ENCODE measurements around the gene RGP1. TPM values are rescaled to one million over a fixed set of nuclear protein-coding genes. Genes with fewer than 3 reads are reported as not detected.

RGP1 gene
- total and polyA plus RNA-seq, 3 donors from 2014 or later, result 21.1 to 23.9 (median 21.4) TPM

DNA sequence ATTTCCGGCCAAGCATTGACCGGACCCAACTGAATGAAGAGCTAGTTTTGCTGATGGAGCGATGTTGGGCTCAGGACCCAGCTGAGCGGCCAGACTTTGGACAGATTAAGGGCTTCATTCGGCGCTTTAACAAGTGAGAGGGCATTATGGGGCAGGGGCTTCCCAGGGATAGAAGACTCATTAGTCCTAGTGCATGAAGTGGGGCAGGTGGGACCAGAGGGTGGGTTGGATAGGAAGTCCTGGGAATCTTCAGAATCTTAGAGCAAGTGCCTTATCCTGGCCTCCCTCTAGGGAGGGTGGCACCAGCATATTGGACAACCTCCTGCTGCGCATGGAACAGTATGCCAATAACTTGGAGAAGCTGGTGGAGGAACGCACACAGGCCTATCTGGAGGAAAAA is 57.0 kb downstream of the RGP1 start:
- H3K36me3 ChIP-seq (ENCODE audit: low read depth, missing control alignments), result no peaks in the 10 kb centered on the region

More for the DNA sequence above, 57.0 kb downstream of the RGP1 start:
- Histone ChIP-seq H3K27me3 (no peaks in the 10 kb centered on the region), H3K4me3 (no peak overlapping the region), H3K9me3 (no peaks in the 10 kb centered on the region), H3K4me1 (peaks cover under 1% of the 10 kb centered on the region), H3K27ac (no peak overlapping the region)
- DNase-seq, result no peak
- WGBS, 2 donors, result 94 to 98% methylated on average over 8 of the region's 8 CpGs
- intact Hi-C loops (cut with DNase I; ENCODE audit: low total_unique reads), result no loop called here
- TF ChIP-seq POLR2A (IDR thresholded peaks at IDR 0.05), result no peak
- TF ChIP-seq, protein P1, sequence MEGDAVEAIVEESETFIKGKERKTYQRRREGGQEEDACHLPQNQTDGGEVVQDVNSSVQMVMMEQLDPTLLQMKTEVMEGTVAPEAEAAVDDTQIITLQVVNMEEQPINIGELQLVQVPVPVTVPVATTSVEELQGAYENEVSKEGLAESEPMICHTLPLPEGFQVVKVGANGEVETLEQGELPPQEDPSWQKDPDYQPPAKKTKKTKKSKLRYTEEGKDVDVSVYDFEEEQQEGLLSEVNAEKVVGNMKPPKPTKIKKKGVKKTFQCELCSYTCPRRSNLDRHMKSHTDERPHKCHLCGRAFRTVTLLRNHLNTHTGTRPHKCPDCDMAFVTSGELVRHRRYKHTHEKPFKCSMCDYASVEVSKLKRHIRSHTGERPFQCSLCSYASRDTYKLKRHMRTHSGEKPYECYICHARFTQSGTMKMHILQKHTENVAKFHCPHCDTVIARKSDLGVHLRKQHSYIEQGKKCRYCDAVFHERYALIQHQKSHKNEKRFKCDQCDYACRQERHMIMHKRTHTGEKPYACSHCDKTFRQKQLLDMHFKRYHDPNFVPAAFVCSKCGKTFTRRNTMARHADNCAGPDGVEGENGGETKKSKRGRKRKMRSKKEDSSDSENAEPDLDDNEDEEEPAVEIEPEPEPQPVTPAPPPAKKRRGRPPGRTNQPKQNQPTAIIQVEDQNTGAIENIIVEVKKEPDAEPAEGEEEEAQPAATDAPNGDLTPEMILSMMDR (IDR thresholded peaks at IDR 0.05), result no peak

Small RNA genes within 50 kb of the gene (microRNA-seq; reads per million reads assigned to microRNA genes)
- 0 reads per million in 2 donors for gene MIR6852 (ENCODE audit: borderline number of aligned reads in 2 of 2, borderline replicate concordance in 1 of 2)
- gene MIR6853 (ENCODE audit: borderline number of aligned reads in 2 of 2, borderline replicate concordance in 1 of 2), result 0 to 0.69 reads per million in 2 donors

Small RNA genes within 50 kb of the gene (small RNA-seq; reads per million reads assigned to genes)
- gene MIR6853, result 0 reads per million in 2 donors

Other genes starting within 250 kb of the RGP1 start
- 100 to 1,000 TPM in 1 of 2 donors, 10 to 100 TPM in 1; 89.6 to 104 TPM for gene TESK1, start 144.0 kb upstream of the RGP1 start, total RNA-seq
- gene TESK1, start 144.0 kb upstream of the RGP1 start, polyA plus RNA-seq (ENCODE audit: insufficient read depth, low read depth, low replicate concordance), result 92.6 TPM
- gene CD72, start 130.9 kb upstream of the RGP1 start, total RNA-seq, result under 1 TPM; 0.63 to 0.99 TPM
- gene CD72, start 130.9 kb upstream of the RGP1 start, polyA plus RNA-seq (ENCODE audit: insufficient read depth, low read depth, low replicate concordance), result 3.2 TPM
- gene SIT1, start 98.4 kb upstream of the RGP1 start, total RNA-seq, result under 1 TPM in 1 of 2 donors, not detected in 1; 0.43 TPM
- 1.6 TPM for gene SIT1, start 98.4 kb upstream of the RGP1 start, polyA plus RNA-seq (ENCODE audit: insufficient read depth, low read depth, low replicate concordance)
- gene RMRP, start 91.3 kb upstream of the RGP1 start, total RNA-seq, result over 10,000 TPM in 1 of 2 donors, 1,000 to 10,000 TPM in 1; 4,421 to 15,053 TPM
- not detected for gene RMRP, start 91.3 kb upstream of the RGP1 start, polyA plus RNA-seq (ENCODE audit: insufficient read depth, low read depth, low replicate concordance)
- gene CCDC107, start 91.0 kb upstream of the RGP1 start, total RNA-seq, result 10 to 100 TPM; 13.4 to 19.0 TPM
- 17.2 TPM for gene CCDC107, start 91.0 kb upstream of the RGP1 start, polyA plus RNA-seq (ENCODE audit: insufficient read depth, low read depth, low replicate concordance)
- gene ARHGEF39, start 84.1 kb upstream of the RGP1 start, total RNA-seq, result 1 to 10 TPM; 2.2 to 6.5 TPM
- gene ARHGEF39, start 84.1 kb upstream of the RGP1 start, polyA plus RNA-seq (ENCODE audit: insufficient read depth, low read depth, low replicate concordance), result 7.0 TPM
- 10 to 100 TPM; 11.0 to 36.8 TPM for gene CA9, start 75.4 kb upstream of the RGP1 start, total RNA-seq
- 50.5 TPM for gene CA9, start 75.4 kb upstream of the RGP1 start, polyA plus RNA-seq (ENCODE audit: insufficient read depth, low read depth, low replicate concordance)
- gene TPM2, start 59.4 kb upstream of the RGP1 start, total RNA-seq, result 100 to 1,000 TPM; 182 to 211 TPM
- 369 TPM for gene TPM2, start 59.4 kb upstream of the RGP1 start, polyA plus RNA-seq (ENCODE audit: insufficient read depth, low read depth, low replicate concordance)
- gene TLN1, start 17.1 kb upstream of the RGP1 start, total RNA-seq, result 100 to 1,000 TPM; 134 to 201 TPM
- gene TLN1, start 17.1 kb upstream of the RGP1 start, polyA plus RNA-seq (ENCODE audit: insufficient read depth, low read depth, low replicate concordance), result 171 TPM
- gene CREB3, start 16.6 kb upstream of the RGP1 start, total RNA-seq, result 10 to 100 TPM; 51.2 to 63.1 TPM
- 85.0 TPM for gene CREB3, start 16.6 kb upstream of the RGP1 start, polyA plus RNA-seq (ENCODE audit: insufficient read depth, low read depth, low replicate concordance)
- 10 to 100 TPM; 66.5 to 77.1 TPM for gene GBA2, start 59 bp upstream of the RGP1 start, total RNA-seq
- 51.3 TPM for gene GBA2, start 59 bp upstream of the RGP1 start, polyA plus RNA-seq (ENCODE audit: insufficient read depth, low read depth, low replicate concordance)
- 1 to 10 TPM in 1 of 2 donors, not detected in 1; 1.7 TPM for gene MSMP, start 5.0 kb downstream of the RGP1 start, total RNA-seq
- gene MSMP, start 5.0 kb downstream of the RGP1 start, polyA plus RNA-seq (ENCODE audit: insufficient read depth, low read depth, low replicate concordance), result 1.9 TPM
- 10 to 100 TPM; 16.1 to 23.4 TPM for gene NPR2, start 42.3 kb downstream of the RGP1 start, total RNA-seq
- gene NPR2, start 42.3 kb downstream of the RGP1 start, polyA plus RNA-seq (ENCODE audit: insufficient read depth, low read depth, low replicate concordance), result 18.5 TPM
- gene SPAG8, start 63.0 kb downstream of the RGP1 start, total RNA-seq, result 10 to 100 TPM; 18.9 to 27.0 TPM
- 81.5 TPM for gene SPAG8, start 63.0 kb downstream of the RGP1 start, polyA plus RNA-seq (ENCODE audit: insufficient read depth, low read depth, low replicate concordance)
- 10 to 100 TPM; 36.1 to 36.9 TPM for gene HINT2, start 65.8 kb downstream of the RGP1 start, total RNA-seq
- gene HINT2, start 65.8 kb downstream of the RGP1 start, polyA plus RNA-seq (ENCODE audit: insufficient read depth, low read depth, low replicate concordance), result 55.1 TPM
- 1 to 10 TPM; 4.2 to 7.2 TPM for gene FAM221B, start 79.4 kb downstream of the RGP1 start, total RNA-seq
- 17.1 TPM for gene FAM221B, start 79.4 kb downstream of the RGP1 start, polyA plus RNA-seq (ENCODE audit: insufficient read depth, low read depth, low replicate concordance)
- 10 to 100 TPM; 22.2 to 24.5 TPM for gene TMEM8B, start 79.9 kb downstream of the RGP1 start, total RNA-seq
- gene TMEM8B, start 79.9 kb downstream of the RGP1 start, polyA plus RNA-seq (ENCODE audit: insufficient read depth, low read depth, low replicate concordance), result 24.6 TPM
- not detected for gene OR13J1, start 121.1 kb downstream of the RGP1 start, total RNA-seq
- gene OR13J1, start 121.1 kb downstream of the RGP1 start, polyA plus RNA-seq (ENCODE audit: insufficient read depth, low read depth, low replicate concordance), result not detected
- gene HRCT1, start 156.9 kb downstream of the RGP1 start, total RNA-seq, result 1 to 10 TPM; 2.5 to 6.5 TPM
- 7.1 TPM for gene HRCT1, start 156.9 kb downstream of the RGP1 start, polyA plus RNA-seq (ENCODE audit: insufficient read depth, low read depth, low replicate concordance)
- 10 to 100 TPM; 56.9 to 69.8 TPM for gene SPAAR, start 160.2 kb downstream of the RGP1 start, total RNA-seq
- 15.0 TPM for gene SPAAR, start 160.2 kb downstream of the RGP1 start, polyA plus RNA-seq (ENCODE audit: insufficient read depth, low read depth, low replicate concordance)
- gene OR2S2, start 208.9 kb downstream of the RGP1 start, total RNA-seq, result not detected
- not detected for gene OR2S2, start 208.9 kb downstream of the RGP1 start, polyA plus RNA-seq (ENCODE audit: insufficient read depth, low read depth, low replicate concordance)

All from testis (tissue), 3 donors.